GM10248 (cell line): ENCODE results near the gene C12orf42.
"Not testable (repeated sequence)": the region's sequence is repeated elsewhere in the genome, so short reads cannot be mapped to it uniquely, and the experiment has no call there.

Experiments
- CTCF ChIA-PET: fragments of 300-600 bp; sonication (Branson Sonifier 250); formaldehyde crosslinking; extraction: SDS; loops from one replicate; lab custom pipeline; 2021; ENCODE audit warnings: antibody characterized with exemption; lab: Yijun Ruan, JAX
- POLR2A ChIA-PET: fragments of 350-650 bp; sonication (Branson Sonifier 250); formaldehyde crosslinking; extraction: SDS; loops from one replicate; lab custom pipeline; 2020; ENCODE audit warnings: antibody characterized with exemption; lab: Yijun Ruan, JAX
- DNase-seq: peaks from one replicate; pipeline ENCODE4 v3.0.0; 2012; ENCODE audit errors: extremely low spot score
- CTCF ChIP-seq: IDR thresholded peaks from 2 replicates; pipeline ENCODE4 v1.5.1; 2012; ENCODE audit warnings: mild to moderate bottlenecking, low read depth; ENCODE audit errors: extremely low read depth, missing control alignments, control extremely low read depth

The C12orf42 gene

DNA sequence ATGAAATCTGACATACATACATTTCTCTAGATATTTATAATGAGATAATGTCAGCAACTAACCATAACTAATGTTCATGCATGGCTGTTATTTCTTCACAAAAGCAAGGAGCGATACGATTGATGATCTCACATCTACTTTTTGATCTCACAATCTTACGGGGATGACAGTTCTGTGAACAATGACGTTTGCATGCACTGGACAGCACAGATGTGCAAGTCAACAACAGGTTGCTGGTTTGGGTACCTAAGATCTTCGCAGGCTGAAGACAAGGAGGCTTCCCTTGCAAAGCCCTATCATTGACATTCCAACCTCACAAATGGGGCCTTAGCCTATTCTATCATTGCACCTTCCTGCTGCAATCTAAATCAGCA, 53.6 kb downstream of the C12orf42 start:
- no peak for TF ChIP-seq CTCF
- no peak for DNase-seq
- POLR2A ChIA-PET, result no interaction called here
- CTCF ChIA-PET, result no interaction called here

DNA sequence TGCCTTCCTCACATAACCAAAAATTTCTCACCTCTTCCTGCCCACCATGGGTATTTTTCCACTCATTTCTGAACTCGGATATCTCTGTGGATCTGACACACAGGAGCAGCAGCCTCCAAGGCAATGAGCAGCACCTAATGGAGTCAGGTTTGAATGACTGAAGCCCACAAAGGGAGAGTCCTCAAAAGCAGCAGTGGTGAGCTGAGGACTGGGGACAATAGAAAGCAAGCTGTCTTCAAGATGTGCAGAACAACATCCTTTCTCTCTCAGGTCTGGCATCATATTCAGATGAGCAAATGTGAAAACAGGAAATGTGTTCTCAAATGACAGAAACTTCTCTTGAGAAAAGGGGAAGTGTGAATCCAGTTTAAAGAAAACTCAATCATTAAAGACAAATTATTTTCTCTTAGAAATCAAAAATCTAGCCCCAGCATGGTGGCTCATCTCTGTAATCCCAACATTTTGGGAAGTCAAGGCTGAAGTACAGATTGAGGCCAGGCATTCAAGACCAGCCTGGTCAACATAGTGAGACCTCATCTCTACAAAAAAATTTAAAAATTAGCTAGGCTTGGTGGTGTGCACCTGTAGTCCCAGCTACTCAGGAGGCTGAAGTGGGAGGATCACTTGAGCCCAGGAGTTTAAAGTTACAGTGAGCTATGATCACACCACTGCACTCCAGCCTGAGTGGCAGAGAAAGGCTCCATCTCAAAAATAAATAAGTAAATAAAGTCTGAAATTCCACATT, 54.2 kb downstream of the C12orf42 start:
- peak; percentile 77 for DNase-seq
- POLR2A ChIA-PET, result no interaction called here
- peak; percentile 22 for TF ChIP-seq CTCF
- CTCF ChIA-PET, result no interaction called here

DNA sequence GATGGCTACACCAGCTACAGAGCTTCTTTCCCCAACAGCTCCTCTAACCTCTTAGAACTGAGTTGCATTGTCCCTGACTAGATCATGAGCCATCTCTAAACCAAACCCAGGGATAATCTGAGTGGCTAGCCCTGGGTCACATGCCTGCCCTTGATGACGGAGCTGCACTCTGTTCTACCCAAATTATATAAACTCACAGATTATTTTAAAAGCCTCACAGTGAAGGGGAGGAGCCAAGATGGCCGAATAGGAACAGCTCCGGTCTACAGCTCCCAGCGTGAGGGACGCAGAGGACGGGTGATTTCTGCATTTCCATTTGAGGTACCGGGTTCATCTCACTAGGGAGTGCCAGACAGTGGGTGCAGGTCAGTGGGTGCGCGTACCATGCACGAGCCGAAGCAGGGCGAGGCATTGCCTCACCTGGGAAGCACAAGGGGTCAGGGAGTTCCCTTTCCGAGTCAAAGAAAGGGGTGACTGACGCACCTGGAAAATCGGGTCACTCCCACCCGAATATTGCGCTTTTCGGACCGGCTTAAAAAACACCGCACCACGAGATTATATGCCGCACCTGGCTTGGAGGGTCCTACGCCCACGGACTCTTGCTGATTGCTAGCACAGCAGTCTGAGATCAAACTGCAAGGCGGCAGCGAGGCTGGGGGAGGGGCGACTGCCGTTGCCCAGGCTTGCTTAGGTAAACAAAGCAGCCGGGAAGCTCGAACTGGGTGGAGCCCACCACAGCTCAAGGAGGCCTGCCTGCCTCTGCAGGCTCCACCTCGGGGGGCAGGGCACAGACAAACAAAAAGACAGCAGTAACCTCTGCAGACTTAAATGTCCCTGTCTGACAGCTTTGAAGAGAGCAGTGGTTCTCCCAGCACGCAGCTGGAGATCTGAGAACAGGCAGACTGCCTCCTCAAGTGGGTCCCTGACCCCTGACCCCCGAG, 61.3 kb downstream of the C12orf42 start:
- CTCF ChIA-PET, POLR2A ChIA-PET, DNase-seq: not testable (repeated sequence)

GRCh38 chr12:103431950-103432349, 63.8 kb downstream of the C12orf42 start:
- no peak for DNase-seq
- TF ChIP-seq CTCF, result no peak
- ChIA-PET CTCF (no interaction called here), POLR2A (no interaction called here)

DNA sequence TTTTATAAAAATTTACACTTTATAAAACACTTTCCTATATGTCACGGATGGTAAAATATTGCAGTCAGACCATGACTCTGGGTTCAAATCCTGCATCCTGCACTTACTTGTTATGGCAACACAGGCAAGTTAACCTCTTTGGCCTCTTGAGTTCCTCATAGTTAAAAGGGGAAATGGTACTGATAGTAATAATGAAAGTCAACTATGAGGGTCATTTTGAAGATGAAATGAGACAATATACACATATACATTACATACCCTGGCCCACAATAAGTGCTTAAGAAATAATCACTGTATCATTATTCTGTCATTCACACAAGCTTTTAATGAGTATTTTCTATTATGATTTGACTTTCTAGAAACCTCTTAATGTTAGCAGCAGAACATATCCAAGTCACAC, 64.4 kb downstream of the C12orf42 start:
- ChIA-PET CTCF (no interaction called here), POLR2A (no interaction called here)
- no peak for TF ChIP-seq CTCF
- DNase-seq, result peak; percentile 15

DNA sequence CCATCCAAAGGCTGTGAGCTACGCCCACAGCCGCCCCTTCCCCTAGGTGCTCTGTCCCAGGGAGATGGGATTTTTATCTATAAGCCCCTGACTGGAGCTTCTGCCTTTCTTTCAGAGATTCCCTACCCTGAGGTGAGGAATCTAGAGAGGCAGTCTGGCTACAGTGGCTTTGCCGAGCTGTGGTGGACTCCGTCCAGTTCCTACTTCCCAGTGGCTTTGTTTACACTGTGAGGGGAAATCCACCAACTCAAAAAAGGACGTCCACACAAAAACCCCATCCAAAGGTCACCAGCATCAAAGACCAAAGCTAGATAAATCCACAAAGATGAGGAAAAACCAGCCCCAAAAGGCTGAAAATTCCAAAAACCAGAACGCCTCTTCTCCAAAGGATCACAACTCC, 70.1 kb downstream of the C12orf42 start:
- DNase-seq, POLR2A ChIA-PET: not testable (repeated sequence)
- CTCF ChIA-PET, result interaction anchor here (1.6 to 1.9 kb wide), 3 partner anchors 70 to 542 kb away, joined by 4 to 5 read pairs (median 4); partner anchors contain the start of gene C12orf42

GRCh38 chr12:103424849-103425586, 70.8 kb downstream of the C12orf42 start:
- POLR2A ChIA-PET, DNase-seq: not testable (repeated sequence)
- CTCF ChIA-PET, result interaction anchor here (1.6 to 2.2 kb wide), 4 partner anchors 19 to 541 kb away, joined by 4 to 10 read pairs (median 4); partner anchors contain the start of gene C12orf42
